ENCODE results near the gene OR13C9. TPM values are rescaled to one million over a fixed set of nuclear protein-coding genes. Genes with fewer than 3 reads are reported as not detected.
"Not testable (repeated sequence)": the region's sequence is repeated elsewhere in the genome, so short reads cannot be mapped to it uniquely, and the experiment has no call there.

Gene OR13C9
- not detected for polyA plus RNA-seq
- long read RNA-seq, donor 1, result 0 reads
- long read RNA-seq, donor 2, result 0 reads
- long read RNA-seq, donor 3, result 0 reads
- long read RNA-seq, donor 4, result 0 reads
- long read RNA-seq, donor 5, result 0 reads
- long read RNA-seq, donor 6, result 0 reads
- long read RNA-seq, donor 7, result 0 reads
- long read RNA-seq, donor 8, result 0 reads
- long read RNA-seq, donor 9, result 0 reads
- long read RNA-seq, donor 10, result 0 reads

- Histone ChIP-seq H3K4me1 (ENCODE audit: control insufficient read depth in 3 of 3, insufficient read depth in 2 of 3, low read depth in 1 of 3, low read length in 2 of 3) (no peaks in the 10 kb centered on the region), H3K27ac (ENCODE audit: low read depth in 1 of 3, low read length in 2 of 3) (no peak within 1 kb of the TSS), H3K36me3 (ENCODE audit: control insufficient read depth in 3 of 3, insufficient read depth in 2 of 3, low read depth in 1 of 3, low read length in 3 of 3) (no peaks in the 10 kb centered on the region), H3K9me3 (ENCODE audit: control insufficient read depth in 2 of 2, insufficient read depth in 1 of 2, low read depth in 1 of 2, low read length in 1 of 2) (no peaks in the 10 kb centered on the region), H3K4me3 (ENCODE audit: low read depth in 1 of 3, low read length in 3 of 3) (no peak within 1 kb of the TSS), H3K27me3 (ENCODE audit: control insufficient read depth in 3 of 3, insufficient read depth in 3 of 3, low read length in 3 of 3) (no peaks in the 10 kb centered on the region)
- DNase-seq (no peak), FAIRE-seq (no peak)
- WGBS, 3 donors, result 66 to 82% (median 74%) methylated on average over 2 of the region's 2 CpGs
Measured at GRCh38 chr9:104618104-104618503, at the start of gene OR13C9. Gene OR13C9 (minus strand): TSS chr9:104618204. CDS start chr9:104618204, 0 bp downstream.

DNA sequence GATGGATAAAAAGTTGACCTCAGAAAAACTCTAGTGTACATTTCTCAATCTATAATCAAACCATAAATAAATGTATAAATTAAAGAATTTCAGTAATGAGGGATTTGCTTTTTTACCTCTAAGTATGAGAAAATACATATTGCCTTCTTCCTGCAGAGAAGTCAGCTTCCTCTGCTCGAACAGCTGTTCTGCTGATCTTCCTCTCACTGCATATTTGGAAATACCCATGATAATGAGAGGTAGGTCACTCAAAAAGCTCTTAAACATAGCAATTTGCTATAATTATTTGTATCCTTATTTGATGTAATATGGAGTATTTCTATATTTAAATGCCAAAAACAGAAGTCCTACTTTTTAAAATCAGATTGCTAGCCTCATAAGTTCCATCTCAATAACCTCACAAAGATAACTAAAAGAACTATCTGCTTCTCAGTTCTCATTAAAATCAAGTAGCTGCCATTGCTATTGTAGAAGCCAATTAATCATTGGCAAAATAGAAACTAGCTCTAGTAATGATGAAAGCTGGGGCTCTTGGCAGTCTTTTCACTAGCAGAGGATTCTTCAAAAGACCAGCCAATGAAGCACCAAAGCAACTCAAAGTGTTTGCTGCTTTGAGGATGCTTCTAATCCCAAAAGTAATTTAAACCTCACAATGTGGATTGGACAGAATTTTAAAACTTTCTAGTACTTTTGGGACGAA is 40.6 kb upstream of the OR13C9 start:
- no peak overlapping the region for H3K4me3 ChIP-seq (ENCODE audit: low read depth in 1 of 3, low read length in 3 of 3)
- H3K9me3 ChIP-seq (ENCODE audit: control insufficient read depth in 2 of 2, insufficient read depth in 1 of 2, low read depth in 1 of 2, low read length in 1 of 2), result peaks cover 0 to 2% of the 10 kb centered on the region in 2 donors
- DNase-seq (no peak), FAIRE-seq (no peak)
- WGBS, 3 donors, result 47 to 71% (median 51%) methylated on average over 2 of the region's 2 CpGs
- H3K4me1 ChIP-seq (ENCODE audit: control insufficient read depth in 3 of 3, insufficient read depth in 2 of 3, low read depth in 1 of 3, low read length in 2 of 3), result no peaks in the 10 kb centered on the region
- H3K27me3 ChIP-seq (ENCODE audit: control insufficient read depth in 3 of 3, insufficient read depth in 3 of 3, low read length in 3 of 3), result no peaks in the 10 kb centered on the region
- no peak overlapping the region for H3K27ac ChIP-seq (ENCODE audit: low read depth in 1 of 3, low read length in 2 of 3)
- H3K36me3 ChIP-seq (ENCODE audit: control insufficient read depth in 3 of 3, insufficient read depth in 2 of 3, low read depth in 1 of 3, low read length in 3 of 3), result no peaks in the 10 kb centered on the region

- H3K4me1 ChIP-seq (ENCODE audit: control insufficient read depth in 3 of 3, insufficient read depth in 2 of 3, low read depth in 1 of 3, low read length in 2 of 3), result no peaks in the 10 kb centered on the region
- H3K4me3 ChIP-seq (ENCODE audit: low read depth in 1 of 3, low read length in 3 of 3), result no peak overlapping the region
- no peak overlapping the region for H3K27ac ChIP-seq (ENCODE audit: low read depth in 1 of 3, low read length in 2 of 3)
- H3K27me3 ChIP-seq (ENCODE audit: control insufficient read depth in 3 of 3, insufficient read depth in 3 of 3, low read length in 3 of 3), result no peaks in the 10 kb centered on the region
- DNase-seq (no peak), FAIRE-seq (no peak)
- no peaks in the 10 kb centered on the region for H3K36me3 ChIP-seq (ENCODE audit: control insufficient read depth in 3 of 3, insufficient read depth in 2 of 3, low read depth in 1 of 3, low read length in 3 of 3)
- peaks cover 0 to 21% of the 10 kb centered on the region in 2 donors for H3K9me3 ChIP-seq (ENCODE audit: control insufficient read depth in 2 of 2, insufficient read depth in 1 of 2, low read depth in 1 of 2, low read length in 1 of 2)
Measured at GRCh38 chr9:104635456-104635855, 17.5 kb upstream of the OR13C9 start.

DNA sequence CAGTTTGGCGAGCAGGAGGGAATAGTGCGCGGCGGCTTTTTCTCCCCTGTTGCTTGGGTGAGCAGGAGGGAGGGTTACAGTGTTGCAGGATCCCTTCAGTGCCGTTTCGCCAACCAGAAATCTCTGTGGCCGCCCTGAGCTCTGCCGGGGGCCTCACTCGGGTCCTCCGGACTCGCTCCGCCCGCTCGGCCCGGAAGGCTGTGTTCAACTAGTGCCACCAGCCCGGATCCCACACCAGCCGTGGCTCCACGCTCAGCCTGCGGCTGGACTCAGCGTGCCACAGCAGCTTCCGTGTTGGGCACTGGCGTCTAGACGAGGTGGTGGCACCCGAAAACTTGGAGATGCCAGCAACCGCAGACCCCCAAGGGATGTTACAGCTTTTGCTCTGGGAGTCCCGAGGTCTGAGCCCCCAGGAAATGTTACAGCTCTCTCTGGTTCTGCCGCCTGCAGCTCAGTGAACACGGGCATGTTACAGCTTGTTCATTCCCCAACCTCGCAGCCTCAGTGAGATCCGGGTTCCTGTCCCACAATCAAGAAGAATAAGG is 16.0 kb upstream of the OR13C9 start:
- Histone ChIP-seq H3K4me3 (ENCODE audit: low read depth in 1 of 3, low read length in 3 of 3) (no peak overlapping the region), H3K9me3 (ENCODE audit: control insufficient read depth in 2 of 2, insufficient read depth in 1 of 2, low read depth in 1 of 2, low read length in 1 of 2) (peaks cover 0 to 21% of the 10 kb centered on the region in 2 donors), H3K36me3 (ENCODE audit: control insufficient read depth in 3 of 3, insufficient read depth in 2 of 3, low read depth in 1 of 3, low read length in 3 of 3) (no peaks in the 10 kb centered on the region), H3K27me3 (ENCODE audit: control insufficient read depth in 3 of 3, insufficient read depth in 3 of 3, low read length in 3 of 3) (no peaks in the 10 kb centered on the region), H3K4me1 (ENCODE audit: control insufficient read depth in 3 of 3, insufficient read depth in 2 of 3, low read depth in 1 of 3, low read length in 2 of 3) (no peaks in the 10 kb centered on the region), H3K27ac (ENCODE audit: low read depth in 1 of 3, low read length in 2 of 3) (no peak overlapping the region)
- 93 to 95% (median 94%) methylated on average over 30 of the region's 30 CpGs for WGBS, 3 donors
- no peak for DNase-seq
- FAIRE-seq, result no peak

DNA sequence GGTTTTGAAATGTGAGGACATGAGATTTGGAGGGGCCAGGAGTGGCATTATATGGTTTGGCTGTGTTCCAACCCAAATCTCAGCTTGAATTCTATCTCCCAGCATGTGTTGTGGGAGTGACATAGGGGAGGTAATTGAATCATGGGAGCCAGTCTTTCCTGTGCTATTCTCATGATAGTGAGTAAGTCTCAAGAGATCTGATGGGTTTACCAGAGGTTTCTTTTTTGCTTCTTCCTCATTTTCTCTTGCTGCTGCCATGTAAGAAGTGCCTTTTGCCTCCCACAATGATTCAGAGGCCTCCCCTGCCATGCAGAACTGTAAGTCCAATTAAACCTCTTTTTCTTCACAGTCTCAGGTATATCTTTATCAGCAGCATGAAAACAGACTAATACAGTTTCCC is 8.0 kb upstream of the OR13C9 start:
- H3K4me1 ChIP-seq (ENCODE audit: control insufficient read depth in 3 of 3, insufficient read depth in 2 of 3, low read depth in 1 of 3, low read length in 2 of 3); DNase-seq; H3K9me3 ChIP-seq (ENCODE audit: control insufficient read depth in 2 of 2, insufficient read depth in 1 of 2, low read depth in 1 of 2, low read length in 1 of 2); FAIRE-seq; H3K27ac ChIP-seq (ENCODE audit: low read depth in 1 of 3, low read length in 2 of 3); H3K4me3 ChIP-seq (ENCODE audit: low read depth in 1 of 3, low read length in 3 of 3); H3K27me3 ChIP-seq (ENCODE audit: control insufficient read depth in 3 of 3, insufficient read depth in 3 of 3, low read length in 3 of 3); H3K36me3 ChIP-seq (ENCODE audit: control insufficient read depth in 3 of 3, insufficient read depth in 2 of 3, low read depth in 1 of 3, low read length in 3 of 3): not testable (repeated sequence)

GRCh38 chr9:104617418-104617817 is 586 bp downstream of the OR13C9 start:
- Histone ChIP-seq H3K36me3 (ENCODE audit: control insufficient read depth in 3 of 3, insufficient read depth in 2 of 3, low read depth in 1 of 3, low read length in 3 of 3) (no peaks in the 10 kb centered on the region), H3K9me3 (ENCODE audit: control insufficient read depth in 2 of 2, insufficient read depth in 1 of 2, low read depth in 1 of 2, low read length in 1 of 2) (no peaks in the 10 kb centered on the region), H3K27me3 (ENCODE audit: control insufficient read depth in 3 of 3, insufficient read depth in 3 of 3, low read length in 3 of 3) (no peaks in the 10 kb centered on the region), H3K27ac (ENCODE audit: low read depth in 1 of 3, low read length in 2 of 3) (no peak overlapping the region), H3K4me3 (ENCODE audit: low read depth in 1 of 3, low read length in 3 of 3) (no peak overlapping the region), H3K4me1 (ENCODE audit: control insufficient read depth in 3 of 3, insufficient read depth in 2 of 3, low read depth in 1 of 3, low read length in 2 of 3) (no peaks in the 10 kb centered on the region)
- DNase-seq, result no peak
- no peak for FAIRE-seq

GRCh38 chr9:104611213-104611612 is 6.8 kb downstream of the OR13C9 start:
- DNase-seq, result no peak
- H3K36me3 ChIP-seq (ENCODE audit: control insufficient read depth in 3 of 3, insufficient read depth in 2 of 3, low read depth in 1 of 3, low read length in 3 of 3), result no peaks in the 10 kb centered on the region
- 33 to 79% (median 59%) methylated on average over 2 of the region's 2 CpGs for WGBS, 3 donors
- H3K4me3 ChIP-seq (ENCODE audit: low read depth in 1 of 3, low read length in 3 of 3), result no peak overlapping the region
- H3K27me3 ChIP-seq (ENCODE audit: control insufficient read depth in 3 of 3, insufficient read depth in 3 of 3, low read length in 3 of 3), result no peaks in the 10 kb centered on the region
- no peaks in the 10 kb centered on the region for H3K9me3 ChIP-seq (ENCODE audit: control insufficient read depth in 2 of 2, insufficient read depth in 1 of 2, low read depth in 1 of 2, low read length in 1 of 2)
- H3K4me1 ChIP-seq (ENCODE audit: control insufficient read depth in 3 of 3, insufficient read depth in 2 of 3, low read depth in 1 of 3, low read length in 2 of 3), result no peaks in the 10 kb centered on the region
- no peak for FAIRE-seq
- H3K27ac ChIP-seq (ENCODE audit: low read depth in 1 of 3, low read length in 2 of 3), result no peak overlapping the region

DNA sequence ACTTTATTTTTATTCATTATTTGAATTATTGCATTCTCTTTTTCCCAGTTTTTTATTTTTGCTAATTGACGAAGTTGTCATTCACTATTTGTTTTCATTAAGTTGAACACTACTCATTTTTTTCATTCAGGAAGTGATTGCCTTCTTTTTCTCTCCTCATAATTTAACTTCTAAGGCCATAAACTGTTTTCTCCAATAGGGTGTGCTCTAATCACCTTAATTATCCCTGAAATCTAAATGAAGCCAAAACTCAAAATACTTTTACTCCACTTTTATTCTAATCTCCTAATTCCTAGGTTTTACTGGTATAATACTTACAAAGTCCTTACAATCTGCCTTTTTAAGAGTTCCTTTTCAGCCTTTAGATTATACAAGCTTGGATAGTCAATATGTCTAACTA is 9.7 kb downstream of the OR13C9 start:
- no peak overlapping the region for H3K4me3 ChIP-seq (ENCODE audit: low read depth in 1 of 3, low read length in 3 of 3)
- DNase-seq (no peak), FAIRE-seq (no peak)
- no peaks in the 10 kb centered on the region for H3K36me3 ChIP-seq (ENCODE audit: control insufficient read depth in 3 of 3, insufficient read depth in 2 of 3, low read depth in 1 of 3, low read length in 3 of 3)
- no peaks in the 10 kb centered on the region for H3K27me3 ChIP-seq (ENCODE audit: control insufficient read depth in 3 of 3, insufficient read depth in 3 of 3, low read length in 3 of 3)
- no peaks in the 10 kb centered on the region for H3K4me1 ChIP-seq (ENCODE audit: control insufficient read depth in 3 of 3, insufficient read depth in 2 of 3, low read depth in 1 of 3, low read length in 2 of 3)
- H3K9me3 ChIP-seq (ENCODE audit: control insufficient read depth in 2 of 2, insufficient read depth in 1 of 2, low read depth in 1 of 2, low read length in 1 of 2), result no peaks in the 10 kb centered on the region
- 26 to 42% (median 39%) methylated on average over 1 of the region's 1 CpG for WGBS, 3 donors
- no peak overlapping the region for H3K27ac ChIP-seq (ENCODE audit: low read depth in 1 of 3, low read length in 2 of 3)

DNA sequence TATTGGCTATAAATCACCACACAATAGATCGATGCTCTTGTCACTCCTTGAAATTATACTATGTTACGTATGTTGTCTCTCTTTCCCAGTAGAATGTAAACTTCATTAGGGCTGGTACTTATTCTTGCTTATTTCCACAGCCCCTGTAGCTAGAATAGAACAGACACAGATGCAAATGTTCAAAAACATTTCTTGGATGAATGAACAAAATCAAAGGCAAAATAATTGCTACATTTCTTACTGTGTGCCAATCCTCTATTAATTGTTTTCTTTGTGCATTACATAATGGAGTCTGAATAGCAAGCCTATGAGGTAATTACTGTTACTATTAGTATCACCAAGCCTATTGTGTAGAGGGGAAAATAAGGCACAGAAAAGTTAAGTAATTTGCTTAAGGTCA is 11.9 kb downstream of the OR13C9 start:
- 69 to 81% (median 72%) methylated on average over 2 of the region's 2 CpGs for WGBS, 3 donors

More for the DNA sequence above, 11.9 kb downstream of the OR13C9 start:
- Histone ChIP-seq H3K36me3 (ENCODE audit: control insufficient read depth in 3 of 3, insufficient read depth in 2 of 3, low read depth in 1 of 3, low read length in 3 of 3) (no peaks in the 10 kb centered on the region), H3K4me3 (ENCODE audit: low read depth in 1 of 3, low read length in 3 of 3) (no peak overlapping the region), H3K27me3 (ENCODE audit: control insufficient read depth in 3 of 3, insufficient read depth in 3 of 3, low read length in 3 of 3) (no peaks in the 10 kb centered on the region), H3K4me1 (ENCODE audit: control insufficient read depth in 3 of 3, insufficient read depth in 2 of 3, low read depth in 1 of 3, low read length in 2 of 3) (no peaks in the 10 kb centered on the region), H3K9me3 (ENCODE audit: control insufficient read depth in 2 of 2, insufficient read depth in 1 of 2, low read depth in 1 of 2, low read length in 1 of 2) (no peaks in the 10 kb centered on the region), H3K27ac (ENCODE audit: low read depth in 1 of 3, low read length in 2 of 3) (no peak overlapping the region)
- FAIRE-seq (no peak), DNase-seq (no peak)
